ENCODE results near the gene PATJ.
"Not testable (repeated sequence)": the region's sequence is repeated elsewhere in the genome, so short reads cannot be mapped to it uniquely, and the experiment has no call there.

Gene PATJ

DNA sequence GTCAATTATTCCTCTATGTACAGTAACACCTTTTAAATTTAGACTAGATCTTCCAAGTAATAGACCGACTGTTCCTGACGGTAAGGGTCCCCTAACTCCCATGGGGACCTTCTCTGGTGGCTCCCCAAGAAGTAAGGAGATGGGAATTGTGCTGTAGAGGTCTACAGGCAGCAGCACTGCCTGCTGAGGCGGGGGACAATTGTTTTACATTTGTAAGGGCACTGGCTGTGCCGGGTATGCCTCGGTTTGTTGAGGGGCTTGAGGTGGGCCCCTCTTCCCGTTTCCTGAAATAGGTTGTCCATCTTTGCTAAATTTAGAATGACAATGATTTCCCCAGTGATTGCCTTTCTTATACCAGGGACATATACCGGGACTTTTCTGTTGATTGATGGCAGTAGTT, 439.3 kb downstream of the PATJ start:
- DNase-seq: no peak

DNA sequence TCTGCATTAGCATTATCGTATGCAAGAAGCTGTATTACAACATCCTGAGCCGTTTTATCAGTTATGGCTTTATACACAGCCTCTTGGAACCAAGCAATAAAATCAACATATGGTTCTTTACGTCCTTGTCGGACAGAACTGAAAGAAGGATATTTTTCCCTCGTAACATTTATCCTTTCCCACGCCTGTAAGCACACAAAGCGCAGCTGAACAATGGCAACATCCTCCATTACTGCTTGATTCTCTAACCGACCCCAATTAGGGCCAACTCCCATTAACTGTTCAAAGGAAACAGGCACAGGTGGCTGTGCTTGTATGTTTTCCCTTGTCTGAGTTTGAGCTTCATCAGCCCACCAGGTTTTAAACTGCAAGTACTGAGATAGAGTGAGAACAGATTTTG, 439.9 kb downstream of the PATJ start:
- not testable (repeated sequence) for DNase-seq

DNA sequence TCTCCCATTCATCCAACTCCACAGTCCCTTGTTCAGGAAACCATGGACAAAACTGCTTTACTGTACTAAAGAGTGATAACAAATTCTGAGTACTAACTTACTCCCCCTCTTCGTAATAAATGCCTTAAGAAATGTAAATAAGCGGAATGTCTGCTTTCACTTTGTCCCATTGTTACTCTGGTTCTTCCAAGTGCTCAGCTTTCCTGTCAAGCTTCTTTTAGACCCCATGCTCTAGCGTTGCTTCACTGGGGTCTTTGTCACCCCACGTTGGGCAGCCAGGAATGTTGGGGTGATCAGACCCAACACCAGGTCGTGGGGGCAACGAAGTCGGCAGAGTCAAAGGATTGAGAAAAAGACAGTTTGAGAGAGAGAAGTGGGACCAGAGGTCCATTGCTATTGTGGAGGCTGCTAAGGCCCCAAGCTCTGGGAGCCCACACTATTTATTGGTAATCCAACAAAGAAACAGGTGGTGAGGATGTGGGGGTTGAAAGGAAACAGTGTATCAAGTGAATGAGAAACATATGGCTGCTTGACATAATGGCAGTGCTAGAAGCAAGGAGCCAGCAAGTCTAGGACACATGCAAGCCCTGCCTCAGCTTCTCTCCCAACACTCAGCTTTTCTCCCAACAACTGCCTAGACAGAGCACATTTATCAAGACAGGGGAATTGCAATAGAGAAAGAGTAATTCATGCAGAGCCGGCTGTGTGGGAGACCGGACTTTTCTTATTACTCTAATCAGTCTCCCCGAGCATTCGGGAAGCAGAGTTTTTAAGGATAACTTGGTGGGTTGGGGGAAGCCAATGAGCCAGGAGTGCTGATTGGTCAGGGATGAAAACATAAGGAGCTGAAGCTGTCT, 441.1 kb downstream of the PATJ start:
- DNase-seq: not testable (repeated sequence)

DNA sequence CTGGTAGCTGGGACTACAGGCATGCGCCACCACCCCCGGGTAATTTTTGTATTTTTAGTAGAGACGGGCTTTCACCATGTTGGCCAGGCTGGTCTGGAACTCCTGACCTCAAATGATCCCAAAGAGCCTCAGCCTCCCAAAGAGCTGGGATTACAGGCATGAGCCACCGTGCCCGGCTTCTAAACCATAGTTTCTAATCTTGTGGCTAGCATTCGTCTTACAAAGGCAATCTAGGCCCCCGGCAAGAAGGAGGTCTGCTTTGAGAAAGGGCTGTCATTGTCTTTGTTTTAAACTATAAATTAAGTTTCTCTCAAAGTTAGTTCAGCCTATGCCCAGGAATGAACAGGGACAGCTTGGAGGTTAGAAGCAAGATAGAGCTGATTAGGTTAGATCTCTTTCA, 442.1 kb downstream of the PATJ start:
- no peak for DNase-seq

DNA sequence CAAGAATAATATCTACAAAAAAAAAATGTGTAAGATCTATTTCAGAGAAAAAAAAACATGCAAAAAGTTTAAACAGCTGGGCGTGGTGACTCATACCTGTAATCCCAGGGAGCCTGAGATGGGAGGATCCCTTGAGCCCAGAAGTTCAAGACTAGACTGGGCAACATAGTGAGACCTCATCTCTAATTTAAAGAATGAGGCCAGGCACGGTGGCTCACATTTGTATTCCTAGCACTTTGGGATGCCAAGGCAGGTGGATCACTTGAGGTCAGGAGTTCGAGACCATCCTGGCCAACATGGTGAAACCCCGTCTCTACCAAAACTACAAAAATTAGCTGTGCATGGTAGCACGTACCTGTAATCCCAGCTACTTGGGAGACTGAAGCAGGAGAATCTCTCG, 443.0 kb downstream of the PATJ start:
- not testable (repeated sequence) for DNase-seq

DNA sequence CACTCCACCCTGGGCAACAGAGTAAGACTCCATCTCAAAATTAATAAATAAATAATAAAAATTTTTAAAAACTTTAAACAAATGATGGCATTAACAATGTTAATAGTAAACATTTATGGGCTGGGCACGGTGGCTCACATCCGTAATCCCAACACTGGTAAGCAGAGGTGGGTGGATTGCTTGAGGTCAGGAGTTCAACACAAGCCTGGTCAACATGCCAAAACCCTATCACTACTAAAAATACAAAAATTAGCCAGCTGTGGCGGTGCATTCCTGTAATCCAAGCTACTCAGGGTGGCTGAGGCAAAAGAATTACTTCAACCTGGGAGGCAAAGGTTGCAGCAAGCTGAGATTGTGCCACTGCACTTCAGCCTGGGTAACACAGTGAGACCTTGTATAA, 443.4 kb downstream of the PATJ start:
- DNase-seq: no peak

DNA sequence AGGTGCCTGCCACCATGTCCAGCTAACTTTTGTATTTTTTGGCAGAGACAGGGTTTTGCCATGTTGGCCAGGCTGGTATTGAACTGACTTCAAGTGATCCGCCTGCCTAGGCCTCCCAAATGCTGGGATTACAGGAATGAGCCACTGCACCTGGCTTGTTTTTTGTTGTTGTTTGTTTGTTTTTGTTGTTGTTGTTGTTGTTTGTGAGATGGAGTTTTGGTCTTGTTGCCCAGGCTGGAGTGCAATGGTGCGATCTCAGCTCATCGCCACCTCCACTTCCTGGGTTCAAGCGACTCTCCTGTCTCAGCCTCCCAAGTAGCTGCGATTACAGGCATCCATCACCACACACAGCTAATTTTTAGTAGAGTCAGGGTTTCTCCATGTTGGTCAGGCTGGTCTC, 445.3 kb downstream of the PATJ start:
- no peak for DNase-seq

DNA sequence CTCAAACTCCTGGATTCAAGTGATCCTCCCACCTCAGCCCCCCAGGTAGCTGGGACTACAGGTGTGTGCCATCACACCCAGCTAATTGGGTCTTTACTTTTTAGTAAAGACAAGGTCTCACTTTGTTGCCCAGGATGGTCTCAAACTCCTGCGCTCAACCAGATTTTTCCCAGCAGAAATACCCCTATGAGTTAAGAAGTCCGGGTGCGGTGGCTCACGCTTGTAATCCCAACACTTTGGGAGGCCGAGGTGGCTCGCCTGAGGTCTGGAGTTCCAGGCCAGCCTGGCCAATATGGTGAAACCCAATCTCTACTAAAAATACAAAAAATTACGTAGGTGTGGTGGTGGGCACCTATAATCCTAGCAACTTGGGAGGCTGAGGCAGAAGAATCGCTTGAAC, 445.8 kb downstream of the PATJ start:
- no peak for DNase-seq

DNA sequence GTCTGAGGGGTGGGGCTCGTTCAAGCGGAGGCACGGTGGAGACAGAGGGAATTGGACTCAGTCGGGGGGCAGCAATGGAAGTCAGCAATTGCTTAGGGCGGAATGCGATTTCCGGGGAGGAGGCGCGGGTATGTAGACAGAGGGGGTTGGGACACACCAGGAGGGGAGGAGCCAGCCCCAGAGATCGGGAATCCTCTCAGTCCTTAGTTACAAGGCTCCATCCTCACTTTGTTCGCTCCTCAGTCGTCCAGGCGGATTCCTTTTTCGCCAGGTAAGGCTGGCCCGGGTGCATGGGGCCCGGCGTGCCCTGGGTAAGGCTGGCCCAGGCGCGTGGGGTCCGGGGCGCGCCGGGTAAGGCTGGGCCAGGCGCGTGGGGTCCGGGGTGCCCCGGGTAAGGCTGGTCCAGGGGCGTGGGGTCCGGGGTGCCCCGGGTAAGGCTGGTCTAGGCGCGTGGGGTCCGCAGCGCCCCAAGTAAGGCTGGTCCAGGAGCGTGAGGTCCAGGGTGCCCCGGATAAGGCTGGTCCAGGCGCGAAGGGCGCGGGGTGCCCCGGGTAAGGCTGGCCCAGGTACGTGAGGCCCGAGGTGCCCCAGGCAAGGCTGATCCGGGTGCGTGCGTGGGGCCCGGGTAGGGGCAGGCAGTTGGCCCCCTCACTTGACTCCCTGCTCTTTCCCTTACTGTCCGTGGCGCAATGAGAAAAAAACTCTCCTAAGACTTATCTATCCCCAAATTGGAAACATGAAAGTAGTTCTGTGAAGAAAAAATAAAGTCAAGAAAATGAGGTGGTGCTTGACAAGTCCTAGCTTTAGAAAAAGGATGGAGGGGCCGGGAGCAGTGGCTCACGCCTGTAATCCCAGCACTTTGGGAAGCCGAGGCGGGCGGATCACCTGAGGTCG, 452.6 kb downstream of the PATJ start, which contains the start of gene L1TD1:
L1TD1 (plus strand) TSS at position 199 of the 894 bp plus-strand sequence. CDS start 11,780 bp downstream, outside the sequence.
- DNase-seq: no peak

DNA sequence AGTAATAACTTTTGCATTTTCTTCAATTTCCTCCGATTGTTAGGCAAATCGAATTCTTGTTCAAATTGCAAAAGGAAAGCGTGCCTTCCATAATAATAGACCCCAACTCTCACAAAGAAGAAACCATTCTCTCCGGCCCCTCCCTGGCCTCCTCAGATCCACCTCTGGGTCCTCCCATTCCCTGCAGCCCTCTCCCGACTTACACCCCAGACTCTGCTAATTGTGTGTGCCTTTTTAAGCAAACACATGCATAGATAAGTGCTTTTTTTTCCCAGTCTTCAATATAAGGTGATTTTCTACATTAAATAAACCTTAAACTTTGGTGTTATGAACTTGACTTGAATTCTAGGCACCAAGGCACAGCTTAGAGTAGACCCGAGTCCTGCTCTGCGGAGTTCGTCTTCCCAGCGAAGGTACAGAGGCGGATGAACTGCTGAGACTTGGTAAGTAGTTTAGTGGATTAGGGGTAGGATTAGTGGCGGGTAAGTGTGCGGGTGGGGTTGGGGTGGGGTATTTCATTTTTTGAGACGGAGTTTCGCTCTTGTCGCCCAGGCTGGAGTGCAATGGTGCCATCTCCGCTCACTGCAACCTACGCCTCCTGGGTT, 453.9 kb downstream of the PATJ start:
- DNase-seq: no peak

DNA sequence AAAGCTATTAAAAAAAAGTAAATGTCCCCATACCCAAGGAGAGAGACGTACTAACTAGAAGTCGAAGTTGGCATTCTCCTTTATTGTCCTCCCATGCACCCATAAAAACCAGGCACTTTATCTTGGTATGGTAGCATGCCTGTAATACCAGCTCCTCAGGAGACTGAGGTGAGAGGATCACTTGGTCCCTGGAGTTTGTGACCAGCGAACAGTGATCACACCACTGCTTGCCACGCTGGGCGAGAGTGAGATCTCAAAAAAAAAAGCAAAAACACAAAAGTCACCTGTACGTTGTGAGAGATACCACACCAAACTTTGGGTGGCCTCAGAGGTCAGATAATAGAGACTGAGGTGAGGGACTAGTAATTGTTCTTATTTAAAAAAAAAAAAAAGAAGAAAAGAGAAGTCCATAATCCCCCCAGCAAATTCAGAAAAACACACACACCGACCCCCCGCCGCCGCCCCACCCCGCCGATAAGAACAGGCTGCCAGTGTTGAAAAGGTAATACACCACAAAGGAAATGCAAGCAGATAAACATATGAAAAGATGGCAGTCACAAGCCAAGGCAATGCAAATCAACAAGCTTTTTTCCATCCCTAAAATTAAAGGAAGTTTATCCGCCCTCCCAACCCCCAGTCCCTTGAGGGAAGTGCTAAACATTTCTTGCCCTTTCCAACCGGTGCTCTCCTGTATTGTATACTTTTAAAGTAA, 455.9 kb downstream of the PATJ start:
- DNase-seq: no peak

DNA sequence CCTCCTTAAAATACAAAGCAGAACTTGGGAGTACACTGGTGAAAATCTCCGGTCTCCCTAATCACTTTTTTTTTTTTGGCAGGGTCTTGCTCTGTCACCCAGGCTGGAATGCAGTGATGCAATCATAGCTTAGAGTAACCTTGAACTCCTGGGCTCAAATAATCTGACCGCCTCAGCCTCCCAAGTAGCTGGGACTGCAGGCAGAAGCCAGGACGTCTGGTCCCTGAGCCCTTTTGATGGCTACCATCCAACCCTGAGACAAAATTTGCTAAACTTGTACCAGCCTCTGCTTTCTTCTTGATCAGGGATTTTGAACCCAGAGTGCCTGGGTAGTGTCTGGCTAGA, 456.5 kb downstream of the PATJ start:
- no peak for DNase-seq

DNA sequence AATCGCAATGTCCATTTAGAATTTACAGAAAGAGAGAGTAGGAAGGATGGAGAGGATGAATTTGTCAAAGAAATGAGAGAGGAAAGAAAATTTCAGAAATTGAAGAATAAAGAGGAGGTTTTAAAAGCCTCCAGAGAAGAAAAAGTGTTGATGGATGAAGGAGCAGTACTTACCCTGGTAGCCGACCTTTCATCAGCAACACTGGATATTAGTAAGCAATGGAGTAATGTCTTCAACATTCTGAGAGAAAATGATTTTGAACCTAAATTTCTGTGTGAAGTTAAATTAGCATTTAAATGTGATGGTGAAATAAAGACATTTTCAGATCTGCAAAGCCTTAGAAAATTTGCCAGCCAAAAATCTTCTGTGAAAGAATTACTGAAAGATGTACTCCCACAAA, 464.9 kb downstream of the PATJ start:
- DNase-seq: no peak

DNA sequence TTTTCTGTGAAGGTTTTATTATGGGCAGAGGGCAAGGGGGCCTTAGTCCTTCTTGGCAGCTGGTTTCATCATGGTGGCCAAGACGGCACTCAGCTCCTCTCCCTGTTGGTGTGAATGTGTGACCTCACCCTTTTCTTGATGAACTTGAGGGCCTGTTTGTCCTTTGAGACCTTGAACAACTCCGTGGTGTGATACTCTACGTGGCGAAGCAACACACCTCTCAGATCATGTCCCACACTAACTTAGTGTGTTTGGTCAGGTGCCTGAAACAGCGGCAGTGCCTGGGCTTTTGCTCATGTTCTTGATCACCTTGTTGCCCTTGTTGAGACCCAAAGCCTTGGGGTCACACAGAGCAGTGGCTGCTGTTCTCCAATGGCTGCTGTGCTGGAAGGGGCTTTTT, 465.8 kb downstream of the PATJ start:
- DNase-seq: no peak

DNA sequence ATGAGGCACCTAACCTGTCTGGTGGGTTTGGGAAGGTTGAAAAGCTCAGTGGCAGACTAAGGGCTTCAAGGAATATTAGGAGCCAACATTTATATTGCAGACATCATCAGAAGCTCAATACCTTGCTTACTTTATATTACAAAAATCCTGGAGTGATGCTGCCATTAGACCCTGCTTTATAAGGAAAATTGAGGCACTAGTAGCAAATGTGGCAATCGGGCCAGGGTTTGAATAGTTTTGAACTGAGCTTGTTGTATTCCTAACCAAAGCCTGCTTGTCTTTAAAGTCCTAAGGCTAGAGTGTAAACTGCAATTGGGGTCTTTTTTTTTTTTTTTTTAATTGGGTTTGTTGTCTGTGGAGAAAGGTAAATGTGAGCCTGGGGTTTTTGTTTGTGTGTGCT, 466.7 kb downstream of the PATJ start:
- no peak for DNase-seq

DNA sequence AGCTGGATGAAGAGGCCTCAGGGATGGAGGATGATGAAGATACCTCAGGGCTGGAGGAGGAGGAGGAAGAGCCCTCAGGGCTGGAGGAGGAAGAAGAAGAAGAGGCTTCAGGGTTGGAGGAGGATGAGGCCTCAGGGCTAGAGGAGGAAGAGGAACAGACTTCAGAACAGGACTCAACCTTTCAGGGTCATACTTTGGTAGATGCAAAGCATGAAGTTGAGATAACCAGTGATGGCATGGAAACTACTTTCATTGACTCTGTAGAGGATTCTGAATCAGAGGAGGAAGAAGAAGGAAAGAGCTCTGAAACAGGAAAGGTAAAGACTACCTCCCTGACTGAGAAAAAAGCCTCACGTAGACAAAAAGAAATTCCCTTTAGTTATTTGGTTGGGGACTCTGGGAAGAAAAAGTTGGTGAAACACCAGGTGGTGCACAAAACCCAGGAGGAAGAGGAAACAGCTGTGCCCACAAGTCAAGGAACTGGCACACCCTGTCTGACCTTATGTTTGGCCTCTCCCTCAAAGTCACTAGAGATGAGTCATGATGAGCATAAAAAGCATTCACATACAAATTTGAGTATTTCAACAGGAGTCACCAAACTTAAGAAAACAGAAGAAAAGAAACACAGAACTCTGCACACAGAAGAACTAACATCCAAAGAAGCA, 467.8 kb downstream of the PATJ start:
- DNase-seq: no peak

DNA sequence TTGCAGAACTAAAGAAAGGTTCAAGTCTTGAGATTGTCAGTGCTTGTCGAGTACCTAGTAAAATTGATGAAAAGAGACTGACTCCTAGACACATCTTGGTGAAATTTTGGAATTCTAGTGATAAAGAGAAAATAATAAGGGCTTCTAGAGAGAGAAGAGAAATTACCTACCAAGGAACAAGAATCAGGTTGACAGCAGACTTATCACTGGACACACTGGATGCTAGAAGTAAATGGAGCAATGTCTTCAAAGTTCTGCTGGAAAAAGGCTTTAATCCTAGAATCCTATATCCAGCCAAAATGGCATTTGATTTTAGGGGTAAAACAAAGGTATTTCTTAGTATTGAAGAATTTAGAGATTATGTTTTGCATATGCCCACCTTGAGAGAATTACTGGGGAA, 468.7 kb downstream of the PATJ start:
- DNase-seq: no peak

DNA sequence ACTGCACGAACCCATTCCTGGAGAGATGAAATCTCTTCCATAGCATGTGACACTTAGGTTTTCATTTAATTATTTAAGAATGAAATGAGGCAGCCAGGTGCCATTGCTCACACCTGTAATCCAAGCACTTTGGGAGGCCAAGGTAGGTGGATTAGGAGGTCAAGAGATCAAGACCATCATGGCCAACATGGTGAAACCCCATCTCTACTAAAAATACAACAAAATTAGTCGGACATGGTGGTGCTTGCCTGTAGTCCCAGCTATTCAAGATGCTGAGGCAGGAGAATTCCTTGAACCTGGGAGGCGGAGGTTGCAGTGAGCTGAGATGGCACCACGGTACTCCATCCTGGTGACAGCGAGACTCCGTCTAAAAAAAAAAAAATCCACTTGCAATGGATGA, 470.1 kb downstream of the PATJ start:
- no peak for DNase-seq

DNA sequence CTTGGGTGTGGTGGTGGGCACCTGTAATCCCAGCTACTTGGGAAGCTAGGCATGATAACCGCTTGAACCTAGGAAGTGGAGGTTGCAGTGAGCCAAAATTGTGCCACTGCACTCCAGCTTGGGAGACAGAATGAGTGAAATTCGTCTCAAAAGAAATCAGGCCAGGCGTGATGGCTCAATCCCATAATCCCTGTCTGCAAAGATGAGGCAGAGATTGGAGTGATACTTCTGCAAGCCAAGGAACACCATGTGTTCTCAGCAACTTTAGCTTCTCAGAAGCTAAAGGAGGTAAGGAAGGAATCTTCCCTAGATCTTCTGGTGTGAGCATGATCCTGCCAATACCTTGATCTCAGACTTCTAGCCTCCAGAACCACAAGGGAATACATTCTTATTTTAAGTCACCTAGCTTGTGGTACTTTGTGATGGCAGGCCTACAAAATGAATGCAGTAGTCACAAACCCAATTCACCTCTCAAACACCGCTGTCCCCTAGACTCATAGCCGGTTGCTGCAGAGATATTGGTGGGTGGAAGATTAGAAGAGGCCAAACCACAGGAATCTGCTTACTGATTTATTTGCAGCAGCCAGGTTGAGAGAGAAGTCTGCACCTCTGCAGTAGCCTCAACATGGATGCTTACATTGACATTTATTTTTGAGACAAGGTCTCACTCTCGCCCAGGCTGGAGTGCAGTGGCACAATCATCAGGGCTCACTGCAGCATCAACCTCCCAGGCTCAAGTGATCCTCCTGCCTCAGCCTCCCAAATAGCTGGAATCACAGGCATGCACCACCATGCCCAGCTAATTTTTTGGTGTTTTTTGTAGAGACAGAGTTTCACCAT, 471.0 kb downstream of the PATJ start:
- no peak for DNase-seq

DNA sequence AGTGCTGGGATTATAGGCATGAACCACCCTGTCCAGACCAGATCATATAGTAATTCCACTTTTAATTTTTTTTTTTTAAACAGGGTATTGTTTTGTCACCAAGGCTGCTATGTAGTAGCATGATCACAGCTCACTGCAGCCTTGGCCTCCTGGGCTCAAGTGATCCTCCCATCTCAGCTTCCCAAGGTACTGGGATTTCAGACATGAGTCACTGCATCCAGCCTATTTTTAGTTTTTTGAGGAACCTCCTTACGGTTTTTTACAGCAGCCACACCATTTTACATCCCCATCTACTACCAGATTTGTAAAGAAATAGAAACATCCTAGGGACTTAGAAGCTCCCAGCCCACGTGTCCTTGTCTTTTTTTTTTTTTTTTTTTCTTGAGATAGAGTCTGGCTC, 476.3 kb downstream of the PATJ start:
- DNase-seq: no peak

DNA sequence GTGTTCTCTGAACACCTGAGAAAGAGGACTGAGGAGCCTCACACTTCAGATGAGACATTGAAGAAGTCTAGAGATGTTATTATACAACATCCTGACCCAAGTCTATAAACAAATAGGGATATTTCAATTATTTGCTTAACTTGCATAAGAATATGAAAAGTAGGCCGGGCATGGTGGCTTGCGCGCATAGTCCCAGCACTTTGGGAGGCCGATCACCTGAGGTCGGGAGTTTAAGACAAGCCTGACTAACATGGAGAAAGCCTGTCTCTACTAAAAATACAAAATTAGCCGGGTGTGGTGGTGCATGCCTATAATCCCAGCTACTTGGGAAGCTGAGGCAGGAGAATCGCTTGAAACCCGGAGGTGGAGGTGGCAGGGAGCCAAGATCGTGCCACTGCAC, 478.2 kb downstream of the PATJ start:
- DNase-seq: not testable (repeated sequence)
